GM12878 (cell line): ENCODE results near the gene SVEP1. TPM values are rescaled to one million over a fixed set of nuclear protein-coding genes. Genes with fewer than 3 reads are reported as not detected.

Source experiments
- ATAC-seq: fragments of 200-7000 bp; cut with Tn5 transposase; 3 replicates; pipeline ENCODE4 v1.9.1; 2020; ENCODE audit warnings: mild to moderate bottlenecking, moderate library complexity
- BruUV-seq: library from RNA; stranded (reverse); fragments of 400-500 nt; replicated peaks from 2 replicates; lab custom pipeline; 2021; lab: Mats Ljungman, UMichigan
- CTCF ChIA-PET: fragments of 300-600 bp; sonication (Branson Sonifier 250); formaldehyde crosslinking; extraction: SDS; loops from one replicate; lab custom pipeline; 2021; ENCODE audit warnings: inconsistent platforms; lab: Yijun Ruan, JAX
- POLR2A ChIA-PET: fragments of 350-600 bp; formaldehyde crosslinking; extraction: SDS; loops from one replicate; lab custom pipeline; 2021; ENCODE audit warnings: inconsistent platforms; lab: Charles Lee
- RAD21 ChIA-PET: fragments of 300-600 bp; sonication (Branson Sonifier 250); formaldehyde crosslinking; loops from one replicate; lab custom pipeline; 2023; ENCODE audit warnings: antibody characterized with exemption; ENCODE audit not compliant: unreplicated experiment; lab: Charles Lee
- SMC1A ChIA-PET: fragments of 300-600 bp; sonication (Branson Sonifier 250); formaldehyde crosslinking; loops from one replicate; lab custom pipeline; 2023; ENCODE audit not compliant: unreplicated experiment, uncharacterized antibody; lab: Charles Lee
- DNase-seq: peaks from one replicate; pipeline ENCODE4 v3.0.0-alpha.2; 2011; ENCODE audit warnings: low read depth, low spot score
- FAIRE-seq: peaks from 3 replicates; lab custom pipeline; 2011; peaks lifted over from hg19 to GRCh38; lab: Jason Lieb, UNC
- H2AFZ ChIP-seq: 2 replicates; pipeline ENCODE4 v1.6.0; 2011; ENCODE audit warnings: low read depth, low read length, control low read depth; ENCODE audit not compliant: control insufficient read depth
- H3K27ac ChIP-seq: 2 replicates; pipeline ENCODE4 v1.5.1; 2011; ENCODE audit warnings: control low read depth; ENCODE audit not compliant: control insufficient read depth, insufficient read depth
- H3K27me3 ChIP-seq, 2 experiments: replicated peaks in 1 of 2; 2 replicates each; pipeline versions ENCODE4 v1.6.0 to v1.6.1; 2011; ENCODE audit warnings: low read length in 1 of 2; ENCODE audit not compliant: control insufficient read depth in 2 of 2, insufficient read depth in 2 of 2
- H3K36me3 ChIP-seq, 2 experiments: 2 replicates each; pipeline ENCODE4 v1.5.1; 2011; ENCODE audit warnings: low read length in 1 of 2; ENCODE audit not compliant: control insufficient read depth in 2 of 2, insufficient read depth in 2 of 2
- H3K4me1 ChIP-seq: 2 replicates; pipeline ENCODE4 v1.6.1; 2011; ENCODE audit warnings: mild to moderate bottlenecking, low read length, moderate library complexity, mixed read lengths; ENCODE audit not compliant: control insufficient read depth, insufficient read depth
- H3K4me2 ChIP-seq: 2 replicates; pipeline ENCODE4 v1.6.0; 2011; ENCODE audit warnings: control low read depth; ENCODE audit not compliant: control insufficient read depth, insufficient read depth
- H3K4me3 ChIP-seq: fragments of 200-600 bp; sonication (generic); 2 replicates; pipeline ENCODE4 v1.5.1; 2016
- H3K79me2 ChIP-seq: 2 replicates; pipeline ENCODE4 v1.6.0; 2011; ENCODE audit warnings: low read length; ENCODE audit not compliant: control insufficient read depth, insufficient read depth
- H3K9ac ChIP-seq: 2 replicates; pipeline ENCODE4 v1.8.0; 2011; ENCODE audit warnings: low read length, control low read depth, mixed read lengths; ENCODE audit not compliant: control insufficient read depth, insufficient read depth
- H3K9me3 ChIP-seq: replicated peaks from 3 replicates; pipeline ENCODE4 v1.5.1; 2011; ENCODE audit warnings: mild to moderate bottlenecking, low read length; ENCODE audit not compliant: control insufficient read depth, insufficient read depth
- H4K20me1 ChIP-seq: 2 replicates; pipeline ENCODE4 v1.6.0; 2011; ENCODE audit not compliant: control insufficient read depth, insufficient read depth
- ATF7 ChIP-seq: fragments of 450-650 bp; IDR thresholded peaks from 2 replicates; pipeline ENCODE4 v1.6.1; 2016; ENCODE audit warnings: low read depth, mild to moderate bottlenecking
- BHLHE40 ChIP-seq, 2 experiments: fragments of 450-650 bp in 1 of 2; IDR thresholded peaks; 2 replicates each; pipeline ENCODE4 v1.6.1; 2011 to 2017; ENCODE audit warnings: low read depth in 2 of 2, borderline replicate concordance in 1 of 2, improper control_type of control experiment in 1 of 2, low read length in 1 of 2, mild to moderate bottlenecking in 1 of 2
- CEBPB ChIP-seq, 2 experiments: fragments of 150-350 bp in 1 of 2; IDR thresholded peaks; 2 replicates each; pipeline ENCODE4 v1.6.1; 2012 to 2014; ENCODE audit warnings: low read depth in 2 of 2, low read length in 2 of 2, borderline replicate concordance in 1 of 2, inconsistent platforms in 1 of 2
- CHD1 ChIP-seq: IDR thresholded peaks from 2 replicates; pipeline ENCODE4 v1.6.1; 2012; ENCODE audit warnings: low read depth, low read length, improper control_type of control experiment
- CREM ChIP-seq: IDR thresholded peaks from 2 replicates; pipeline ENCODE4 v1.6.1; 2014; ENCODE audit warnings: antibody characterized with exemption, low read depth
- ESRRA ChIP-seq: IDR thresholded peaks from 2 replicates; pipeline ENCODE4 v1.6.1; 2012; ENCODE audit warnings: mild to moderate bottlenecking, low read length, improper control_type of control experiment
- HDGF ChIP-seq: fragments of 450-650 bp; IDR thresholded peaks from 2 replicates; pipeline ENCODE4 v1.6.1; 2016; ENCODE audit warnings: antibody characterized with exemption
- KAT2A ChIP-seq: conservative IDR thresholded peaks from 2 replicates; pipeline ENCODE4 v1.6.1; 2011; ENCODE audit warnings: low read depth, low read length; ENCODE audit not compliant: control insufficient read depth
- MTA2 ChIP-seq: fragments of 450-650 bp; IDR thresholded peaks from 2 replicates; pipeline ENCODE4 v1.6.1; 2016; ENCODE audit warnings: low read depth, mild to moderate bottlenecking, moderate library complexity
- NFIC ChIP-seq: IDR thresholded peaks from 2 replicates; pipeline ENCODE4 v1.6.1; 2012; ENCODE audit warnings: low read depth, mild to moderate bottlenecking, inconsistent platforms, low read length, moderate library complexity
- RAD21 ChIP-seq: IDR thresholded peaks from 2 replicates; pipeline ENCODE4 v1.6.1; 2011; ENCODE audit warnings: mild to moderate bottlenecking, low read depth, low read length, moderate library complexity; ENCODE audit not compliant: insufficient read depth
- RFX5 ChIP-seq: IDR thresholded peaks from 2 replicates; pipeline ENCODE4 v1.6.1; 2011; ENCODE audit warnings: low read depth, low read length, improper control_type of control experiment
- RUNX3 ChIP-seq: IDR thresholded peaks from 2 replicates; pipeline ENCODE4 v1.6.1; 2012; ENCODE audit warnings: low read length, inconsistent platforms
- SIX5 ChIP-seq: IDR thresholded peaks from 2 replicates; pipeline ENCODE4 v1.6.1; 2011; ENCODE audit warnings: mild to moderate bottlenecking, low read depth, low read length, moderate library complexity; ENCODE audit not compliant: severe bottlenecking
- WRNIP1 ChIP-seq: IDR thresholded peaks from 2 replicates; pipeline ENCODE4 v1.6.1; 2011; ENCODE audit warnings: low read depth, low read length, improper control_type of control experiment, borderline replicate concordance
- ZBED1 ChIP-seq: IDR thresholded peaks from 2 replicates; pipeline ENCODE4 v1.6.1; 2016; ENCODE audit warnings: borderline replicate concordance
- WGBS: methylation state at CpG from one replicate; pipeline ENCODE4 v1.1.6; 2016; ENCODE audit warnings: low lambda C conversion rate; ENCODE audit not compliant: insufficient replicate concordance, insufficient coverage; ENCODE audit errors: missing lambda C conversion rate; 5-methylcytosine and 5-hydroxymethylcytosine counted together
- in situ Hi-C: fragments of 300-500 bp; cut with MboI; formaldehyde crosslinking; loops from 9 replicates; pipeline ENCODE4 v1.14.3; 2018; ENCODE audit warnings: mixed read lengths
- intact Hi-C: fragments of 100-400 bp; cut with micrococcal nuclease; formaldehyde crosslinking; loops from one replicate; pipeline ENCODE4 v1.14.2; 2022; ENCODE audit not compliant: unreplicated experiment
- polyA plus RNA-seq, 11 experiments: library from polyadenylated mRNA; depleted of rRNA in 4 of 11; unstranded in 6 of 11; stranded (reverse) in 5 of 11; fragments of >200 nt; fragmentation: Nextera tagmentation in 4 of 11; fragmentation: Illumina TruSeq in 1 of 11; extraction: Ambion mirVana in 4 of 11; extraction: Trizol in 1 of 11; gene quantifications; 1 replicate in 1 of 11; 2 replicates in 10 of 11; pipeline versions ENCODE4 v1.2.1 to v1.2.3, GENCODE V29; 2011 to 2016; ENCODE audit warnings: inconsistent platforms in 2 of 11, missing spikeins in 2 of 11, low read depth in 1 of 11
- total RNA-seq, 4 experiments: library from RNA; depleted of rRNA in 3 of 4; stranded (reverse); fragments of >200 nt in 3 of 4; fragmentation: Illumina TruSeq in 1 of 4; extraction: Trizol in 1 of 4; gene quantifications; 2 replicates each; pipeline versions ENCODE4 v1.2.1 to v1.2.3, GENCODE V29; 2013 to 2021
- TF ChIP-seq, protein P1 (sequence below): IDR thresholded peaks from 2 replicates; pipeline ENCODE4 v1.6.1; 2012; ENCODE audit warnings: low read depth, low read length, improper control_type of control experiment
- TF ChIP-seq, protein P2 (sequence below): fragments of 450-650 bp; IDR thresholded peaks from 2 replicates; pipeline ENCODE4 v1.6.1; 2017; ENCODE audit warnings: low read depth, mild to moderate bottlenecking, moderate library complexity
- TF ChIP-seq, protein P3 (sequence below): fragments of 450-650 bp; IDR thresholded peaks from 2 replicates; pipeline ENCODE4 v1.6.1; 2017; ENCODE audit warnings: antibody characterized with exemption, mild to moderate bottlenecking, moderate library complexity

SVEP1 gene
- total and polyA plus RNA-seq, 10 of the 15 experiments (the other 5 are each of a cell fraction or from before 2014, with no cell fraction given) = under 0.01 to 0.05 (median 0.01) TPM; not detected in 5

DNA sequence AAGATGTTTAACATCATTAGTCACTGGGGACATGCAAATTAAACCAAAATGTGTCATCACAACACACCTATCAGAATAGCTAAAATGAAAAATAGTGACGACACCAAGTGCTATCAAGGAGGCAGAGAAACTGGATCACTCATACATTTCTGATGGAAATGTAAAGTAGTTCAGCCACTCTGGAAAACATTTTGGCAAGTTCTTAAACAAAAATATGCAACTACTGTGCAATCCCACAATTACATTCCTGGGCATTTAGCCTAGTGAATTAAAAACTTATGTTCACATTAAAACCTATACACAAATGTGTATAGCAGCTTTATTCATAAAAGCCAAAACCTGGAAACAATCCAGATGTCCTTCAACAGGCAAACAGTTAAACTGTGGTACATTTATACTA lies 53.1 kb downstream of the SVEP1 start:
- CTCF ChIA-PET = no interaction called here
- DNase-seq = no peak
- 0% methylated on average over 1 of the region's 1 CpG for WGBS
- RAD21 ChIA-PET = no interaction called here
- Histone ChIP-seq H2AFZ (no peak overlapping the region), H3K4me1 (no peaks in the 10 kb centered on the region), H3K9me3 (no peaks in the 10 kb centered on the region), H3K36me3 (no peaks in the 10 kb centered on the region), H3K9ac (no peak overlapping the region), H3K79me2 (no peaks in the 10 kb centered on the region), H4K20me1 (no peaks in the 10 kb centered on the region), H3K27ac (no peak overlapping the region), H3K4me2 (no peak overlapping the region), H3K27me3 (no peaks in the 10 kb centered on the region), H3K4me3 (no peak overlapping the region)
- BruUV-seq = no TSS peak
- in situ Hi-C loops (no loop called here), intact Hi-C loops (no loop called here)
- FAIRE-seq = no peak
- no peak for ATAC-seq
- SMC1A ChIA-PET = no interaction called here
- POLR2A ChIA-PET = no interaction called here
- TF ChIP-seq MTA2 (no peak), RAD21 (no peak), CREM (no peak), CEBPB (IDR thresholded peaks at IDR 0.05; ENCODE audit: borderline replicate concordance in 1 of 2, low read depth in 2 of 2, low read length in 2 of 2) (no peak), ZBED1 (no peak), NFIC (no peak), ESRRA (no peak), ATF7 (no peak), BHLHE40 (IDR thresholded peaks at IDR 0.05; ENCODE audit: borderline replicate concordance in 1 of 2, low read depth in 2 of 2, low read length in 1 of 2) (no peak), RUNX3 (no peak), SIX5 (no peak), CHD1 (no peak), KAT2A (no peak), WRNIP1 (no peak), RFX5 (no peak), HDGF (no peak)
- TF ChIP-seq, protein P1, sequence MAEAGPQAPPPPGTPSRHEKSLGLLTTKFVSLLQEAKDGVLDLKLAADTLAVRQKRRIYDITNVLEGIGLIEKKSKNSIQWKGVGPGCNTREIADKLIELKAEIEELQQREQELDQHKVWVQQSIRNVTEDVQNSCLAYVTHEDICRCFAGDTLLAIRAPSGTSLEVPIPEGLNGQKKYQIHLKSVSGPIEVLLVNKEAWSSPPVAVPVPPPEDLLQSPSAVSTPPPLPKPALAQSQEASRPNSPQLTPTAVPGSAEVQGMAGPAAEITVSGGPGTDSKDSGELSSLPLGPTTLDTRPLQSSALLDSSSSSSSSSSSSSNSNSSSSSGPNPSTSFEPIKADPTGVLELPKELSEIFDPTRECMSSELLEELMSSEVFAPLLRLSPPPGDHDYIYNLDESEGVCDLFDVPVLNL = no peak
- TF ChIP-seq, protein P2, sequence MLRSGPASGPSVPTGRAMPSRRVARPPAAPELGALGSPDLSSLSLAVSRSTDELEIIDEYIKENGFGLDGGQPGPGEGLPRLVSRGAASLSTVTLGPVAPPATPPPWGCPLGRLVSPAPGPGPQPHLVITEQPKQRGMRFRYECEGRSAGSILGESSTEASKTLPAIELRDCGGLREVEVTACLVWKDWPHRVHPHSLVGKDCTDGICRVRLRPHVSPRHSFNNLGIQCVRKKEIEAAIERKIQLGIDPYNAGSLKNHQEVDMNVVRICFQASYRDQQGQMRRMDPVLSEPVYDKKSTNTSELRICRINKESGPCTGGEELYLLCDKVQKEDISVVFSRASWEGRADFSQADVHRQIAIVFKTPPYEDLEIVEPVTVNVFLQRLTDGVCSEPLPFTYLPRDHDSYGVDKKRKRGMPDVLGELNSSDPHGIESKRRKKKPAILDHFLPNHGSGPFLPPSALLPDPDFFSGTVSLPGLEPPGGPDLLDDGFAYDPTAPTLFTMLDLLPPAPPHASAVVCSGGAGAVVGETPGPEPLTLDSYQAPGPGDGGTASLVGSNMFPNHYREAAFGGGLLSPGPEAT = no peak
- TF ChIP-seq, protein P3, sequence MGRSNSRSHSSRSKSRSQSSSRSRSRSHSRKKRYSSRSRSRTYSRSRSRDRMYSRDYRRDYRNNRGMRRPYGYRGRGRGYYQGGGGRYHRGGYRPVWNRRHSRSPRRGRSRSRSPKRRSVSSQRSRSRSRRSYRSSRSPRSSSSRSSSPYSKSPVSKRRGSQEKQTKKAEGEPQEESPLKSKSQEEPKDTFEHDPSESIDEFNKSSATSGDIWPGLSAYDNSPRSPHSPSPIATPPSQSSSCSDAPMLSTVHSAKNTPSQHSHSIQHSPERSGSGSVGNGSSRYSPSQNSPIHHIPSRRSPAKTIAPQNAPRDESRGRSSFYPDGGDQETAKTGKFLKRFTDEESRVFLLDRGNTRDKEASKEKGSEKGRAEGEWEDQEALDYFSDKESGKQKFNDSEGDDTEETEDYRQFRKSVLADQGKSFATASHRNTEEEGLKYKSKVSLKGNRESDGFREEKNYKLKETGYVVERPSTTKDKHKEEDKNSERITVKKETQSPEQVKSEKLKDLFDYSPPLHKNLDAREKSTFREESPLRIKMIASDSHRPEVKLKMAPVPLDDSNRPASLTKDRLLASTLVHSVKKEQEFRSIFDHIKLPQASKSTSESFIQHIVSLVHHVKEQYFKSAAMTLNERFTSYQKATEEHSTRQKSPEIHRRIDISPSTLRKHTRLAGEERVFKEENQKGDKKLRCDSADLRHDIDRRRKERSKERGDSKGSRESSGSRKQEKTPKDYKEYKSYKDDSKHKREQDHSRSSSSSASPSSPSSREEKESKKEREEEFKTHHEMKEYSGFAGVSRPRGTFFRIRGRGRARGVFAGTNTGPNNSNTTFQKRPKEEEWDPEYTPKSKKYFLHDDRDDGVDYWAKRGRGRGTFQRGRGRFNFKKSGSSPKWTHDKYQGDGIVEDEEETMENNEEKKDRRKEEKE = no peak
